Peyer's patch (tissue), 4 donors: ENCODE measurements around the gene ABHD10. TPM values are rescaled to one million over a fixed set of nuclear protein-coding genes. Genes with fewer than 3 reads are reported as not detected.

Experiments used
- DNase-seq, 3 donors: peaks; one replicate each; pipeline ENCODE4 v3.0.0-alpha.2; 2017 to 2019
- H3K27ac ChIP-seq, 4 donors: fragments of 200-600 bp; sonication (generic); one replicate each; pipeline ENCODE4 v1.5.1; 2016 to 2019
- H3K27me3 ChIP-seq, 2 donors: fragments of 200-600 bp; sonication (generic); one replicate each; pipeline ENCODE4 v1.5.1; 2019
- H3K36me3 ChIP-seq, 3 donors: fragments of 200-600 bp; sonication (generic); one replicate each; pipeline ENCODE4 v1.5.1; 2016 to 2019
- H3K4me1 ChIP-seq, 4 donors: fragments of 200-600 bp; sonication (generic); one replicate each; pipeline ENCODE4 v1.5.1; 2016 to 2019
- H3K4me3 ChIP-seq, 4 donors: fragments of 200-600 bp; sonication (generic); 1 replicate in 3 of 4; 2 replicates in 1 of 4; pipeline ENCODE4 v1.5.1; 2016 to 2019; ENCODE audit warnings: mild to moderate bottlenecking in 1 of 4
- H3K9me3 ChIP-seq, 4 donors: fragments of 200-600 bp; sonication (generic); one replicate each; pipeline ENCODE4 v1.5.1; 2016 to 2019; ENCODE audit warnings: mild to moderate bottlenecking in 1 of 4
- POLR2A ChIP-seq, 2 donors: fragments of 450-650 bp; IDR thresholded peaks; one replicate each; pipeline ENCODE4 v1.5.1; 2017; ENCODE audit warnings: antibody characterized with exemption in 2 of 2, mild to moderate bottlenecking in 2 of 2, moderate library complexity in 2 of 2
- total RNA-seq, 4 donors: library from RNA; depleted of rRNA; stranded (reverse); fragments of >200 nt; gene quantifications; one replicate each; pipeline ENCODE4 v1.1.0, GENCODE V29; 2016
- TF ChIP-seq, protein P1 (sequence below), 6 experiments: fragments of 450-650 bp in 4 of 6; fragments of 200-600 bp in 2 of 6; sonication (generic) in 1 of 6; IDR thresholded peaks; one replicate each; pipeline ENCODE4 v1.5.1; 2017 to 2019; ENCODE audit warnings: antibody characterized with exemption in 6 of 6, mild to moderate bottlenecking in 3 of 6, moderate library complexity in 1 of 6

The ABHD10 gene
- total RNA-seq, 4 donors from 2014 or later, result 7.4 to 20.9 (median 11.8) TPM

GRCh38 chr3:111993038-111993437 is 14.2 kb downstream of the ABHD10 start:
- Histone ChIP-seq H3K4me3 (no peak overlapping the region), H3K27me3 (no peaks in the 10 kb centered on the region), H3K4me1 (no peaks in the 10 kb centered on the region), H3K27ac (no peak overlapping the region), H3K36me3 (peaks cover 0 to 26% (median 0%) of the 10 kb centered on the region in 3 donors), H3K9me3 (no peaks in the 10 kb centered on the region)
- no peak for DNase-seq
- TF ChIP-seq, protein P1, sequence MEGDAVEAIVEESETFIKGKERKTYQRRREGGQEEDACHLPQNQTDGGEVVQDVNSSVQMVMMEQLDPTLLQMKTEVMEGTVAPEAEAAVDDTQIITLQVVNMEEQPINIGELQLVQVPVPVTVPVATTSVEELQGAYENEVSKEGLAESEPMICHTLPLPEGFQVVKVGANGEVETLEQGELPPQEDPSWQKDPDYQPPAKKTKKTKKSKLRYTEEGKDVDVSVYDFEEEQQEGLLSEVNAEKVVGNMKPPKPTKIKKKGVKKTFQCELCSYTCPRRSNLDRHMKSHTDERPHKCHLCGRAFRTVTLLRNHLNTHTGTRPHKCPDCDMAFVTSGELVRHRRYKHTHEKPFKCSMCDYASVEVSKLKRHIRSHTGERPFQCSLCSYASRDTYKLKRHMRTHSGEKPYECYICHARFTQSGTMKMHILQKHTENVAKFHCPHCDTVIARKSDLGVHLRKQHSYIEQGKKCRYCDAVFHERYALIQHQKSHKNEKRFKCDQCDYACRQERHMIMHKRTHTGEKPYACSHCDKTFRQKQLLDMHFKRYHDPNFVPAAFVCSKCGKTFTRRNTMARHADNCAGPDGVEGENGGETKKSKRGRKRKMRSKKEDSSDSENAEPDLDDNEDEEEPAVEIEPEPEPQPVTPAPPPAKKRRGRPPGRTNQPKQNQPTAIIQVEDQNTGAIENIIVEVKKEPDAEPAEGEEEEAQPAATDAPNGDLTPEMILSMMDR (IDR thresholded peaks at IDR 0.05), result no peak
- TF ChIP-seq POLR2A (IDR thresholded peaks at IDR 0.05), result no peak

DNA sequence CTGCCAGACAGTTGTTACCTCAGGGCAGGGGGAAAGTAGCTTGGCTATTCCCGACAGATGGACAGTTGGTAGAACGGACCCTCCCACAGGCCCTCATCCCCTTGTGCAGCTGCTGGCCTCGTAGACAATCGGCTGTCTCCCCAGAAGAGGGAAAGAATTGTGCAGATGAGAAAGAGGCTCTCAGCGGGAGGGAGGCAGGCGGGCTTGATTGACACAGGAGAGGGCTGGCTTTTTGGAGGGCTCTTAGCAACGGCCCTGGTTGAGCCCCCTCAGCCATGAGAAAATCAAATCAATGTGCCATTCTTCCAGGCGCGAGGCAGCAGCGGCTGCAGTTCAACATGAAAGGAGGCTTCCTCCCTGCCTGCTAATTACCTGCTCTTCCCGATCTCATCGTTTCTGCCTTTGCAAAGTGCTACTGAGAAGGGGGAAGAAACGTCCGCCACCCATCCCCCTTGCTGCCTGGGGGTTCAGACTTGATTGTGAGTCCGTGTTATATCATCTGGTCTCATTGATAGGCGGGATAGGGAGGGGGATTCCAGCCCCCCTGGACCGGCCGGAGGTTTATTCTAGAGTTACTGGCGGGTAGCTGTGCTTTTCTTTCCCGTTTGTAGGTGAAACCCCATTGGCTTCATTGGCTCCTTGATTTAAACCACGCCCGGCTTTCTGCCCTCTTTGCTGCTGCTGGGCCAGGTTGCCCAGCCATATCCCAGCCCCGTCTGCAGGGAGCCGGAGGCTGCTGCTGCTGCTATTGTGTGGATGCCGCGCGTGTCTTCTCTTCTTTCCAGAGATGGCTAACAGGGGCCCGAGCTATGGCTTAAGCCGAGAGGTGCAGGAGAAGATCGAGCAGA is 20.0 kb downstream of the ABHD10 start, which contains the start of gene TAGLN3:
Gene TAGLN3 (plus strand): TSS at position 287 of the 848 bp plus-strand sequence. CDS start 501 bp downstream, at position 788.
- peak in 2 of 3 donors; percentile 51 to 53 for DNase-seq
- Histone ChIP-seq H3K36me3 (no peaks in the 10 kb centered on the region), H3K4me3 (peak within 1 kb of the TSS; percentile 13 to 41 (median 30)), H3K27me3 (no peaks in the 10 kb centered on the region), H3K9me3 (no peaks in the 10 kb centered on the region), H3K27ac (no peak within 1 kb of the TSS), H3K4me1 (peaks cover 0 to 13% (median 0%) of the 10 kb centered on the region in 4 donors)
- TF ChIP-seq POLR2A (IDR thresholded peaks at IDR 0.05), result no peak
- TF ChIP-seq, protein P1 (IDR thresholded peaks at IDR 0.05), result no peak

- peak overlapping the region; percentile 13 to 41 (median 30) for H3K4me3 ChIP-seq
- no peak for DNase-seq
Measured at GRCh38 chr3:111999484-112000324, 20.9 kb downstream of the ABHD10 start.

DNA sequence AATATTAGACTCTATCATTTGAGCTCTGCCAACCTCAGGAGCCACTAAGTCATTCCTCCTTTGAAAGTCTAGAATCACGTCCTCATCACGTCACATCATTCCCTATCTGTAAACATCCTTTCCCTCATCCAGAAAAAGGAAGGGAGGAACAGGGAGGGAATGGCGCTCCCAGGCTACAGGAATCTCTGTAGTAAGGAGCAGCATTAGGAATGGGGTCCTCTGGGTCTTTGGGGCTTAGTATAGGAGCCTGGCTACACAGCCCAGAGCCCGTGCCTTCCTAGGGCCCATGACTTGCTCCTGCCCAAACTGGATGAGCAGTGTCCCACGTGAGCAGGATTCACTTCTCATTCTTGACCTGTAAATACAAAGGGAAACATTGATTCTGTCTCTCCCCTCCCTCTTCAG is 21.5 kb downstream of the ABHD10 start:
- H3K9me3 ChIP-seq, result no peaks in the 10 kb centered on the region
- DNase-seq, result no peak
- H3K27me3 ChIP-seq, result no peaks in the 10 kb centered on the region
- H3K36me3 ChIP-seq, result no peaks in the 10 kb centered on the region
- H3K4me3 ChIP-seq, result no peak overlapping the region
- no peak overlapping the region for H3K27ac ChIP-seq
- TF ChIP-seq, protein P1 (IDR thresholded peaks at IDR 0.05), result no peak
- no peak for TF ChIP-seq POLR2A (IDR thresholded peaks at IDR 0.05)
- peaks cover 0 to 13% (median 0%) of the 10 kb centered on the region in 4 donors for H3K4me1 ChIP-seq

More at GRCh38 chr3:111999484-112000324, 20.9 kb downstream of the ABHD10 start:
- TF ChIP-seq POLR2A (IDR thresholded peaks at IDR 0.05), result no peak
- TF ChIP-seq, protein P1 (IDR thresholded peaks at IDR 0.05), result no peak
- no peaks in the 10 kb centered on the region for H3K36me3 ChIP-seq
- peaks cover 0 to 13% (median 0%) of the 10 kb centered on the region in 4 donors for H3K4me1 ChIP-seq
- H3K27me3 ChIP-seq, result no peaks in the 10 kb centered on the region
- H3K27ac ChIP-seq, result no peak overlapping the region
- no peaks in the 10 kb centered on the region for H3K9me3 ChIP-seq

DNA sequence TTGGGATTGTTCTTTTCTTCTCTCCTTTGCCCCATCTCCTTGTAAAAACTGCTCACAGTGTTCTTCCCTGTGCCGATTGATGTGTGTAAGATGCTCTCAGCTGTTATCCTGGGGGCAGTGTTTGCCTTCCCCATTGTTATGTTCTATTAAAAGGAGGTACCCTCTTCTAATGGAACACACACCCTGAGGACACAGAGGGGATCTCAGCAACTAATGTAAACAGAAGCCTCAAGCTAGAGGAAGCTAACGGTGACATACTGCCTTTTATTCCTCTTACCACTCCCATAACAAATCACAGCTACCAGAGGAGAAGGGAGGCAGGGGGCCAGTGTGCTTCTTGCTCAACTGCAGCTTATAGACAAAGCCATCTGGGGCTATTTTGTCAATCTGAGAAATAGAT is 22.1 kb downstream of the ABHD10 start:
- H3K36me3 ChIP-seq, result no peaks in the 10 kb centered on the region
- no peak overlapping the region for H3K4me3 ChIP-seq
- DNase-seq, result no peak
- TF ChIP-seq POLR2A (IDR thresholded peaks at IDR 0.05), result no peak
- TF ChIP-seq, protein P1 (IDR thresholded peaks at IDR 0.05), result no peak
- H3K4me1 ChIP-seq, result peaks cover 0 to 13% (median 0%) of the 10 kb centered on the region in 4 donors
- H3K9me3 ChIP-seq, result no peaks in the 10 kb centered on the region
- no peak overlapping the region for H3K27ac ChIP-seq
- H3K27me3 ChIP-seq, result no peaks in the 10 kb centered on the region
